HepG2 (cell line): ENCODE measurements around the gene C15orf62. TPM values are rescaled to one million over a fixed set of nuclear protein-coding genes. Genes with fewer than 3 reads are reported as not detected.

Experiments
- ARNT2 ChIP-seq: sonication (generic); formaldehyde crosslinking; IDR thresholded peaks from 2 replicates; pipeline ENCODE4 v1.8.0; 2022; ENCODE audit warnings: mild to moderate bottlenecking, low read depth, missing genetic modification reagents, moderate library complexity
- ATF1 ChIP-seq: IDR thresholded peaks from 2 replicates; pipeline ENCODE4 v1.6.1; 2016; ENCODE audit warnings: mild to moderate bottlenecking, control low read depth
- BCL6 ChIP-seq: IDR thresholded peaks from 2 replicates; pipeline ENCODE4 v1.6.1; 2016; ENCODE audit warnings: missing genetic modification reagents, missing compliant biosample characterization
- CREB1 ChIP-seq, 2 experiments: fragments of 450-650 bp in 1 of 2; IDR thresholded peaks; 2 replicates each; pipeline ENCODE4 v1.6.1; 2016 to 2017; ENCODE audit warnings: control low read depth in 1 of 2, mild to moderate bottlenecking in 1 of 2, missing compliant biosample characterization in 1 of 2, missing genetic modification characterization in 1 of 2
- E2F5 ChIP-seq: sonication (generic); formaldehyde crosslinking; conservative IDR thresholded peaks from 2 replicates; pipeline ENCODE4 v1.4.0; 2020; ENCODE audit warnings: missing genetic modification reagents
- ETV6 ChIP-seq: sonication (generic); formaldehyde crosslinking; conservative IDR thresholded peaks from 2 replicates; pipeline ENCODE4 v1.4.0; 2020; ENCODE audit warnings: missing genetic modification reagents
- GPN1 ChIP-seq: sonication (generic); formaldehyde crosslinking; IDR thresholded peaks from 2 replicates; pipeline ENCODE4 v1.5.1; 2020; ENCODE audit warnings: missing genetic modification reagents, borderline replicate concordance
- HES4 ChIP-seq: sonication (generic); formaldehyde crosslinking; IDR thresholded peaks from 2 replicates; pipeline ENCODE4 v1.9.0; 2021; ENCODE audit warnings: mild to moderate bottlenecking, missing genetic modification reagents, borderline replicate concordance
- HNRNPLL ChIP-seq: fragments of 200-400 bp; formaldehyde crosslinking; IDR thresholded peaks from 2 replicates; pipeline ENCODE4 v1.6.1; 2017; ENCODE audit warnings: mild to moderate bottlenecking, low read depth, low read length; ENCODE audit not compliant: poor library complexity, severe bottlenecking
- MBNL3 ChIP-seq: fragments of 250-450 bp; sonication (Bioruptor Pico); conservative IDR thresholded peaks from 2 replicates; pipeline ENCODE4 v1.8.0; 2022; ENCODE audit warnings: mild to moderate bottlenecking, inconsistent platforms
- MTERF4 ChIP-seq: sonication (generic); formaldehyde crosslinking; IDR thresholded peaks from 2 replicates; pipeline ENCODE4 v1.8.0; 2023; ENCODE audit warnings: mild to moderate bottlenecking, missing genetic modification reagents
- NR2F1 ChIP-seq, 2 experiments: fragments of 450-650 bp in 1 of 2; formaldehyde crosslinking in 1 of 2; IDR thresholded peaks; 2 replicates each; pipeline versions ENCODE4 v1.5.0 to v1.6.1; 2016 to 2020; ENCODE audit warnings: mild to moderate bottlenecking in 1 of 2, missing compliant biosample characterization in 1 of 2, missing genetic modification reagents in 1 of 2, moderate library complexity in 1 of 2
- SRF ChIP-seq: IDR thresholded peaks from 2 replicates; pipeline ENCODE4 v1.6.1; 2011; ENCODE audit warnings: mild to moderate bottlenecking, low read depth, low read length, moderate library complexity
- ZKSCAN1 ChIP-seq: fragments of 150-350 bp; IDR thresholded peaks from 2 replicates; pipeline ENCODE4 v1.6.1; 2014; ENCODE audit warnings: low read length
- ZMYM3 ChIP-seq: sonication (generic); formaldehyde crosslinking; IDR thresholded peaks from 2 replicates; pipeline ENCODE4 v1.5.1; 2020; ENCODE audit warnings: mild to moderate bottlenecking, missing genetic modification reagents
- ZNF207 ChIP-seq: fragments of 450-650 bp; IDR thresholded peaks from 2 replicates; pipeline ENCODE4 v1.6.1; 2016; ENCODE audit warnings: antibody characterized with exemption, borderline replicate concordance
- ZNF44 ChIP-seq: sonication (generic); formaldehyde crosslinking; IDR thresholded peaks from 2 replicates; pipeline ENCODE4 v1.5.1; 2020; ENCODE audit warnings: mild to moderate bottlenecking, missing genetic modification reagents
- ZNF484 ChIP-seq: sonication (generic); formaldehyde crosslinking; IDR thresholded peaks from 2 replicates; pipeline ENCODE4 v1.5.1; 2020; ENCODE audit warnings: mild to moderate bottlenecking, low read depth, missing genetic modification reagents, borderline replicate concordance
- ZNF558 ChIP-seq: sonication (generic); formaldehyde crosslinking; IDR thresholded peaks from 2 replicates; pipeline ENCODE4 v1.9.0; 2022; ENCODE audit warnings: mild to moderate bottlenecking, missing genetic modification reagents, borderline replicate concordance
- ZNF629 ChIP-seq: sonication (generic); formaldehyde crosslinking; conservative IDR thresholded peaks from 2 replicates; pipeline ENCODE4 v1.5.0; 2020; ENCODE audit warnings: missing genetic modification reagents
- ZNF672 ChIP-seq: sonication (generic); formaldehyde crosslinking; IDR thresholded peaks from 2 replicates; pipeline ENCODE4 v1.8.1; 2022; ENCODE audit warnings: missing genetic modification reagents
- ZNF713 ChIP-seq: sonication (generic); formaldehyde crosslinking; IDR thresholded peaks from 2 replicates; pipeline ENCODE4 v1.4.0; 2020; ENCODE audit warnings: mild to moderate bottlenecking, missing genetic modification reagents
- polyA plus RNA-seq, 8 experiments: library from polyadenylated mRNA; depleted of rRNA in 3 of 8; stranded (reverse) in 7 of 8; unstranded in 1 of 8; fragments of >200 nt; fragmentation: Illumina TruSeq in 4 of 8; extraction: Trizol in 4 of 8; gene quantifications; 2 replicates each; pipeline versions ENCODE4 v1.2.1 to v1.2.3, GENCODE V29; 2011 to 2016; ENCODE audit warnings: low read depth in 4 of 8, missing spikeins in 1 of 8, mixed read lengths in 1 of 8; ENCODE audit not compliant: insufficient read depth in 1 of 8
- total RNA-seq, 5 experiments: library from RNA; depleted of rRNA; stranded (reverse); fragments of >200 nt; fragmentation: Illumina TruSeq; extraction: Trizol; gene quantifications; 2 replicates each; pipeline ENCODE4 v1.2.3, GENCODE V29; 2016; ENCODE audit warnings: low read depth in 1 of 5
- TF ChIP-seq, protein P1 (sequence below): sonication (generic); formaldehyde crosslinking; IDR thresholded peaks from 2 replicates; pipeline ENCODE4 v1.4.0; 2020; ENCODE audit warnings: missing genetic modification reagents
- TF ChIP-seq, protein P2 (sequence below): sonication (generic); formaldehyde crosslinking; IDR thresholded peaks from 2 replicates; pipeline ENCODE4 v1.5.1; 2020; ENCODE audit warnings: missing genetic modification reagents, mild to moderate bottlenecking, borderline replicate concordance

The C15orf62 gene
- total and polyA plus RNA-seq, 2 of the 13 experiments (the other 11 are each of a cell fraction or from before 2014, with no cell fraction given) = 0.51 to 1.1 TPM

DNA sequence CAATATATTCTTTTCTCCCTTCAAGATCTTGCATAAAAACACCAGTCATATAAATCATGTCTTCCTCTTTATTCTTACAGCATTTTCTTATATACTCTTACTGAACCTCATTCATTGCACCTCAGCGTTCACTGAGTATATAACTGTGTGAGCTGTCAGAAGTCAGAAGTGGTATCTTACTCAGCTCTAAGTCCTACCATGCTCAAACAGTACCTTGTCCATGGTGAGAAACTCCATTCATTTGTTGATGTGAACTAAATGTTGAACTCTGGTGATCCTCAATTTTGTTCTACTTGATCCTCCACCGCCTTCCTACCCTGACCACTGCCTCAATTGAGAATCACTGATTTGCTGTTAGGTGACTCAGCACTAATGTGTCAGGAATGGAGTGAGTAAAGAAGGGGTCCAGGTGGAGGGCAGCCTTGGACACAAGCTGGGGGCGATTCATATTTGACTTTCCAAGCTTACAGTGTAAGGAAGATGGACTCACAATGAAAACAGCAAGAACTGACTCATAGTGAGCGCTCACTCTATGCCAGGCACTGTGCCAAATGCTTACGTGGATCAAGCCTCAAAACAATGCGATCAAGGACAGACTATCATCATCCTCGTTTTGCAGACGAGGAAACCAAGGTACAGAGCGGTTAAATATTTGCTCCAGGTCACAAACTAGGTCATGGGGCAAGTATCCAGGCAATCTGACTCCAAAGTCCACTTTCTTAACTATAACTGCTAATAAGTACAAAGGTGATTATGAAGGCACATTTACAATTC is 23.6 kb downstream of the C15orf62 start (continued):
- TF ChIP-seq NR2F1 (CRISPR knock-in tag; IDR thresholded peaks at IDR 0.05) = peak; percentile 83 to 94
- TF ChIP-seq SRF = no peak
- TF ChIP-seq ZNF713 (CRISPR knock-in tag) = no peak
- no peak for TF ChIP-seq MBNL3 (CRISPR knock-in tag)
- TF ChIP-seq ZMYM3 (CRISPR knock-in tag) = peak; percentile 71; the same call in 1 of the 2 replicates
- TF ChIP-seq MTERF4 (CRISPR knock-in tag) = no peak
- TF ChIP-seq ZNF629 (CRISPR knock-in tag) = peak; percentile 22; the same call in 1 of the 2 replicates
- TF ChIP-seq ZNF207 = no peak
- no peak for TF ChIP-seq HES4
- TF ChIP-seq ZKSCAN1 = no peak
- no peak for TF ChIP-seq ZNF672
- no peak for TF ChIP-seq ZNF484
- no peak for TF ChIP-seq ZNF558
- TF ChIP-seq, protein P1, sequence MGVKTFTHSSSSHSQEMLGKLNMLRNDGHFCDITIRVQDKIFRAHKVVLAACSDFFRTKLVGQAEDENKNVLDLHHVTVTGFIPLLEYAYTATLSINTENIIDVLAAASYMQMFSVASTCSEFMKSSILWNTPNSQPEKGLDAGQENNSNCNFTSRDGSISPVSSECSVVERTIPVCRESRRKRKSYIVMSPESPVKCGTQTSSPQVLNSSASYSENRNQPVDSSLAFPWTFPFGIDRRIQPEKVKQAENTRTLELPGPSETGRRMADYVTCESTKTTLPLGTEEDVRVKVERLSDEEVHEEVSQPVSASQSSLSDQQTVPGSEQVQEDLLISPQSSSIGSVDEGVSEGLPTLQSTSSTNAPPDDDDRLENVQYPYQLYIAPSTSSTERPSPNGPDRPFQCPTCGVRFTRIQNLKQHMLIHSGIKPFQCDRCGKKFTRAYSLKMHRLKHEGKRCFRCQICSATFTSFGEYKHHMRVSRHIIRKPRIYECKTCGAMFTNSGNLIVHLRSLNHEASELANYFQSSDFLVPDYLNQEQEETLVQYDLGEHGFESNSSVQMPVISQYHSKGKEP (CRISPR knock-in tag) = no peak
- TF ChIP-seq ARNT2 (CRISPR knock-in tag) = no peak
- TF ChIP-seq ATF1 (CRISPR knock-in tag) = no peak
- TF ChIP-seq ETV6 (CRISPR knock-in tag) = no peak
- TF ChIP-seq BCL6 (CRISPR knock-in tag) = peak; percentile 72
- TF ChIP-seq ZNF44 = no peak
- TF ChIP-seq E2F5 (CRISPR knock-in tag) = no peak
- no peak for TF ChIP-seq HNRNPLL
- no peak for TF ChIP-seq GPN1 (CRISPR knock-in tag)
- TF ChIP-seq, protein P2, sequence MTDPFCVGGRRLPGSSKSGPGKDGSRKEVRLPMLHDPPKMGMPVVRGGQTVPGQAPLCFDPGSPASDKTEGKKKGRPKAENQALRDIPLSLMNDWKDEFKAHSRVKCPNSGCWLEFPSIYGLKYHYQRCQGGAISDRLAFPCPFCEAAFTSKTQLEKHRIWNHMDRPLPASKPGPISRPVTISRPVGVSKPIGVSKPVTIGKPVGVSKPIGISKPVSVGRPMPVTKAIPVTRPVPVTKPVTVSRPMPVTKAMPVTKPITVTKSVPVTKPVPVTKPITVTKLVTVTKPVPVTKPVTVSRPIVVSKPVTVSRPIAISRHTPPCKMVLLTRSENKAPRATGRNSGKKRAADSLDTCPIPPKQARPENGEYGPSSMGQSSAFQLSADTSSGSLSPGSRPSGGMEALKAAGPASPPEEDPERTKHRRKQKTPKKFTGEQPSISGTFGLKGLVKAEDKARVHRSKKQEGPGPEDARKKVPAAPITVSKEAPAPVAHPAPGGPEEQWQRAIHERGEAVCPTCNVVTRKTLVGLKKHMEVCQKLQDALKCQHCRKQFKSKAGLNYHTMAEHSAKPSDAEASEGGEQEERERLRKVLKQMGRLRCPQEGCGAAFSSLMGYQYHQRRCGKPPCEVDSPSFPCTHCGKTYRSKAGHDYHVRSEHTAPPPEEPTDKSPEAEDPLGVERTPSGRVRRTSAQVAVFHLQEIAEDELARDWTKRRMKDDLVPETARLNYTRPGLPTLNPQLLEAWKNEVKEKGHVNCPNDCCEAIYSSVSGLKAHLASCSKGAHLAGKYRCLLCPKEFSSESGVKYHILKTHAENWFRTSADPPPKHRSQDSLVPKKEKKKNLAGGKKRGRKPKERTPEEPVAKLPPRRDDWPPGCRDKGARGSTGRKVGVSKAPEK (CRISPR knock-in tag) = no peak
- peak; percentile 71 for TF ChIP-seq CREB1 (IDR thresholded peaks at IDR 0.05)
- TF ChIP-seq CREB1 (CRISPR knock-in tag; IDR thresholded peaks at IDR 0.05) = peak; percentile 87
